Smooth muscle cell (in vitro differentiated cells): ENCODE data around the gene ASB8. TPM values are rescaled to one million over a fixed set of nuclear protein-coding genes. Genes with fewer than 3 reads are reported as not detected.

Experiments
- DNase-seq: peaks from one replicate; lab custom pipeline; 2025; ENCODE audit not compliant: unreplicated experiment; lab: John Stamatoyannopoulos, UW
- H2AFZ ChIP-seq: fragments of 200-600 bp; sonication (generic); 2 replicates; pipeline ENCODE4 v1.6.0; 2016; ENCODE audit warnings: antibody characterized with exemption, low read depth, mild to moderate bottlenecking
- H3F3A ChIP-seq: fragments of 200-600 bp; sonication (generic); 2 replicates; pipeline ENCODE4 v1.6.0; 2017; ENCODE audit warnings: antibody characterized with exemption, low read depth
- H3K27ac ChIP-seq: fragments of 200-600 bp; sonication (generic); 2 replicates; pipeline ENCODE4 v1.5.1; 2016; ENCODE audit warnings: low read depth, mild to moderate bottlenecking
- H3K27me3 ChIP-seq: fragments of 200-600 bp; sonication (generic); 2 replicates; pipeline ENCODE4 v1.6.1; 2016; ENCODE audit warnings: low read depth, mild to moderate bottlenecking
- H3K36me3 ChIP-seq: fragments of 200-600 bp; sonication (generic); 2 replicates; pipeline ENCODE4 v1.5.1; 2016; ENCODE audit warnings: low read depth
- H3K4me1 ChIP-seq: fragments of 200-600 bp; sonication (generic); 2 replicates; pipeline ENCODE4 v1.5.1; 2016; ENCODE audit warnings: low read depth
- H3K4me2 ChIP-seq: fragments of 200-600 bp; sonication (generic); 2 replicates; pipeline ENCODE4 v1.6.0; 2016; ENCODE audit warnings: mild to moderate bottlenecking
- H3K4me3 ChIP-seq: fragments of 200-600 bp; sonication (generic); 2 replicates; pipeline ENCODE4 v1.5.1; 2016; ENCODE audit warnings: mild to moderate bottlenecking
- H3K79me2 ChIP-seq: fragments of 200-600 bp; sonication (generic); 2 replicates; pipeline ENCODE4 v1.6.0; 2016; ENCODE audit warnings: low read depth, mild to moderate bottlenecking
- H3K9ac ChIP-seq: fragments of 200-600 bp; sonication (generic); 2 replicates; pipeline ENCODE4 v1.6.0; 2016; ENCODE audit warnings: low read depth
- H3K9me3 ChIP-seq: fragments of 200-600 bp; sonication (generic); replicated peaks from 2 replicates; pipeline ENCODE4 v1.5.1; 2016; ENCODE audit warnings: low read depth
- H4K20me1 ChIP-seq: fragments of 200-600 bp; sonication (generic); 2 replicates; pipeline ENCODE4 v1.6.0; 2016; ENCODE audit warnings: low read depth
- CTCF ChIP-seq: fragments of 200-600 bp; sonication (generic); IDR thresholded peaks from 2 replicates; pipeline ENCODE4 v1.5.1; 2017; ENCODE audit warnings: borderline replicate concordance, mild to moderate bottlenecking, antibody characterized with exemption; ENCODE audit not compliant: insufficient read depth, poor library complexity, severe bottlenecking
- WGBS: methylation state at CpG from one replicate; pipeline ENCODE4 v1.1.7; 2016; ENCODE audit warnings: low lambda C conversion rate; 5-methylcytosine and 5-hydroxymethylcytosine counted together
- polyA plus RNA-seq: library from polyadenylated mRNA; unstranded; fragments of >200 nt; fragmentation: Nextera tagmentation; extraction: Ambion mirVana; gene quantifications from 2 replicates; pipeline ENCODE4 v1.2.1, GENCODE V29; 2016
- total RNA-seq: library from RNA; depleted of rRNA; stranded (reverse); fragments of >200 nt; gene quantifications from 2 replicates; pipeline ENCODE4 v1.2.3, GENCODE V29; 2014

The ASB8 gene
- total and polyA plus RNA-seq, 2 experiments from 2014 or later, result 25.4 to 31.1 TPM

DNA sequence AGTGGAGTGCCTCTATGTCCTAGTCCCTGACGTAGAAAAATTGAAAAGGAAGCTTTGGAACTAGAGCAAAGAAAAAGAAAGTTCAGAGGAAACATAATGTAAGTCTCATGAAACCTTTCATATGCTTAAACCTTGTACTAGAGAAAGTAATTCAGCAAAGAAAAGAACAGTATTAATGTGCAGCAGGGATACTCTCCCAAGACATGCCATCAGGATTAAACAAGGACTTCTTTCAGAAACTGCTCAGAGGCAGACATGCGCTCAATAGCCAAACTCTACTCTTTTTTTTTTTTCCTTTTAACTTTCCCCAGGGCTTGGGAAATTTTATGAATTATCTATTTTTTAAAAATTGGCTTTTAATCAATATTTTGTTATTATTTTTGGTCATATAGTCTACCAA, 7.1 kb upstream of the ASB8 start:
- TF ChIP-seq CTCF, result no peak
- no peak overlapping the region for H3K27ac ChIP-seq

GRCh38 chr12:48163150-48163747, 5.9 kb upstream of the ASB8 start:
- 73% methylated on average over 5 of the region's 5 CpGs for WGBS
- Histone ChIP-seq H3K27ac (no peak overlapping the region), H2AFZ (no peak overlapping the region), H3K36me3 (no peaks in the 10 kb centered on the region), H3K79me2 (no peaks in the 10 kb centered on the region), H3K27me3 (no peaks in the 10 kb centered on the region), H3K4me2 (no peak overlapping the region), H3K4me1 (no peaks in the 10 kb centered on the region), H3K9me3 (no peaks in the 10 kb centered on the region), H3F3A (no peaks in the 10 kb centered on the region), H3K4me3 (no peak overlapping the region), H4K20me1 (no peaks in the 10 kb centered on the region), H3K9ac (no peak overlapping the region)
- no peak for TF ChIP-seq CTCF
- DNase-seq, result no peak

More for the DNA sequence above, 7.1 kb upstream of the ASB8 start:
- H4K20me1 ChIP-seq, result no peaks in the 10 kb centered on the region
- 89% methylated on average over 2 of the region's 2 CpGs for WGBS
- H3K4me3 ChIP-seq, result no peak overlapping the region
- H3K9me3 ChIP-seq, result no peaks in the 10 kb centered on the region
- no peak for DNase-seq
- H3K27me3 ChIP-seq, result no peaks in the 10 kb centered on the region
- no peaks in the 10 kb centered on the region for H3F3A ChIP-seq
- no peak overlapping the region for H3K9ac ChIP-seq
- no peaks in the 10 kb centered on the region for H3K79me2 ChIP-seq
- no peak overlapping the region for H2AFZ ChIP-seq
- H3K4me1 ChIP-seq, result no peaks in the 10 kb centered on the region
- no peak overlapping the region for H3K4me2 ChIP-seq
- H3K36me3 ChIP-seq, result no peaks in the 10 kb centered on the region

DNA sequence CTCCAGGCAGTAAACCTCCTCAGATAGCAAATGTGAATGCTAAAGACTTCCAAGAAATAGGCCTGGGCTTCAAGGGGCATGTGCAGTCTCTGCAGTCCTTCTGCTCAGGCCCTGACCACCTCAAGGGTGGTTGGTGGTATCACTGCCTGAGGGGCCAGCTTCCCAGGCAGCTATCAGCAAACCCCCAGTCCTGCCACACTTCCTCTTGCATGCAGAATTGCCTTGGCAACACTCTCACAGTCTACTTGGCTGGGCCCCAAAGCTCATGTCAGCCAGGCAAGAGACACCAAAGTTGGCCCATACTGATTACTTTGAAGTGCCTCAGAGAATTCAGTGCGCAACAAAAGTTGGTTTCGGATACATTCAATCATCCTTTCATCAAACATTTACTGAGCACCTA, 3.5 kb upstream of the ASB8 start:
- Histone ChIP-seq H3F3A (no peaks in the 10 kb centered on the region), H3K27me3 (no peaks in the 10 kb centered on the region), H3K27ac (no peak overlapping the region), H3K36me3 (no peaks in the 10 kb centered on the region), H2AFZ (no peak overlapping the region), H3K79me2 (peaks cover 10% of the 10 kb centered on the region), H4K20me1 (no peaks in the 10 kb centered on the region), H3K4me3 (no peak overlapping the region), H3K4me2 (no peak overlapping the region), H3K9me3 (no peaks in the 10 kb centered on the region), H3K4me1 (peaks cover 10% of the 10 kb centered on the region), H3K9ac (no peak overlapping the region)
- no peak for DNase-seq
- WGBS, result 98% methylated on average over 2 of the region's 2 CpGs
- TF ChIP-seq CTCF, result no peak

GRCh38 chr12:48160046-48160445, 2.7 kb upstream of the ASB8 start:
- Histone ChIP-seq H3K27me3 (no peaks in the 10 kb centered on the region), H3K9me3 (no peaks in the 10 kb centered on the region), H4K20me1 (no peaks in the 10 kb centered on the region), H3K4me2 (no peak overlapping the region), H3K79me2 (peaks cover 13% of the 10 kb centered on the region), H3K4me3 (no peak overlapping the region), H3K4me1 (peaks cover 10% of the 10 kb centered on the region), H2AFZ (no peak overlapping the region), H3F3A (no peaks in the 10 kb centered on the region), H3K27ac (no peak overlapping the region), H3K36me3 (no peaks in the 10 kb centered on the region), H3K9ac (no peak overlapping the region)
- DNase-seq, result no peak
- WGBS, result 95% methylated on average over 5 of the region's 5 CpGs
- TF ChIP-seq CTCF, result no peak
